B cell (primary cell): Measurements from ENCODE around the gene SNTG2.

Experiments used
- EZH2 ChIP-seq: IDR thresholded peaks from 2 replicates; pipeline ENCODE4 v1.6.1; 2012; ENCODE audit warnings: borderline replicate concordance, low read depth, mild to moderate bottlenecking, moderate library complexity, low read length; ENCODE audit not compliant: insufficient read depth, poor library complexity, severe bottlenecking
- TF ChIP-seq, protein P1 (sequence below): fragments of 200-600 bp; IDR thresholded peaks from one replicate; pipeline ENCODE4 v1.8.0; 2022; ENCODE audit warnings: antibody characterized with exemption, mild to moderate bottlenecking

- TF ChIP-seq, protein P1, sequence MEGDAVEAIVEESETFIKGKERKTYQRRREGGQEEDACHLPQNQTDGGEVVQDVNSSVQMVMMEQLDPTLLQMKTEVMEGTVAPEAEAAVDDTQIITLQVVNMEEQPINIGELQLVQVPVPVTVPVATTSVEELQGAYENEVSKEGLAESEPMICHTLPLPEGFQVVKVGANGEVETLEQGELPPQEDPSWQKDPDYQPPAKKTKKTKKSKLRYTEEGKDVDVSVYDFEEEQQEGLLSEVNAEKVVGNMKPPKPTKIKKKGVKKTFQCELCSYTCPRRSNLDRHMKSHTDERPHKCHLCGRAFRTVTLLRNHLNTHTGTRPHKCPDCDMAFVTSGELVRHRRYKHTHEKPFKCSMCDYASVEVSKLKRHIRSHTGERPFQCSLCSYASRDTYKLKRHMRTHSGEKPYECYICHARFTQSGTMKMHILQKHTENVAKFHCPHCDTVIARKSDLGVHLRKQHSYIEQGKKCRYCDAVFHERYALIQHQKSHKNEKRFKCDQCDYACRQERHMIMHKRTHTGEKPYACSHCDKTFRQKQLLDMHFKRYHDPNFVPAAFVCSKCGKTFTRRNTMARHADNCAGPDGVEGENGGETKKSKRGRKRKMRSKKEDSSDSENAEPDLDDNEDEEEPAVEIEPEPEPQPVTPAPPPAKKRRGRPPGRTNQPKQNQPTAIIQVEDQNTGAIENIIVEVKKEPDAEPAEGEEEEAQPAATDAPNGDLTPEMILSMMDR = no peak
- no peak for TF ChIP-seq EZH2
These were observed 23.4 kb downstream of the SNTG2 start for GRCh38 chr2:974054-974453.
